ENCODE measurements around the gene SH3RF1.

SH3RF1 gene

GRCh38 chr4:169063441-169063840 lies 207.3 kb downstream of the SH3RF1 start:
- DNase-seq (ENCODE audit: low read depth): no peak

- DNase-seq (ENCODE audit: low read depth): no peak
Measured at GRCh38 chr4:169062897-169063244, 207.9 kb downstream of the SH3RF1 start.

GRCh38 chr4:169061386-169061785 lies 209.4 kb downstream of the SH3RF1 start:
- DNase-seq (ENCODE audit: low read depth): no peak

GRCh38 chr4:169060391-169061091 lies 210.2 kb downstream of the SH3RF1 start:
- DNase-seq (ENCODE audit: low read depth): peak; percentile 42

GRCh38 chr4:169059306-169060211 lies 211.2 kb downstream of the SH3RF1 start:
- DNase-seq (ENCODE audit: low read depth): peak; percentile 48

- no peak for DNase-seq (ENCODE audit: low read depth)
Measured at GRCh38 chr4:169058312-169058711, 212.4 kb downstream of the SH3RF1 start.

- no peak for DNase-seq (ENCODE audit: low read depth)
Measured at GRCh38 chr4:169054879-169055278, 215.9 kb downstream of the SH3RF1 start.

GRCh38 chr4:169052594-169052945 lies 218.2 kb downstream of the SH3RF1 start:
- no peak for DNase-seq (ENCODE audit: low read depth)

GRCh38 chr4:169051761-169052593 lies 218.8 kb downstream of the SH3RF1 start:
- no peak for DNase-seq (ENCODE audit: low read depth)

GRCh38 chr4:169050881-169051760 lies 219.6 kb downstream of the SH3RF1 start:
- no peak for DNase-seq (ENCODE audit: low read depth)

GRCh38 chr4:169050284-169050683 lies 220.5 kb downstream of the SH3RF1 start:
- DNase-seq (ENCODE audit: low read depth): no peak

- DNase-seq (ENCODE audit: low read depth): no peak
Measured at GRCh38 chr4:169048868-169049414, 221.8 kb downstream of the SH3RF1 start.

GRCh38 chr4:169047956-169048355 lies 222.8 kb downstream of the SH3RF1 start:
- no peak for DNase-seq (ENCODE audit: low read depth)

GRCh38 chr4:169045862-169046584 lies 224.7 kb downstream of the SH3RF1 start:
- DNase-seq (ENCODE audit: low read depth): no peak

GRCh38 chr4:169044714-169045447 lies 225.9 kb downstream of the SH3RF1 start:
- DNase-seq (ENCODE audit: low read depth): no peak

Measured in EH (cell line).